HepG2 (cell line): ENCODE results near the gene PPP1R1B. TPM values are rescaled to one million over a fixed set of nuclear protein-coding genes. Genes with fewer than 3 reads are reported as not detected.
A peak's percentile ranks its signal among the peaks of the same experiment; 100 is the strongest.

Experiments
- ADNP ChIP-seq: sonication (generic); formaldehyde crosslinking; IDR thresholded peaks from 2 replicates; pipeline ENCODE4 v1.4.0; 2020; ENCODE audit warnings: missing genetic modification reagents
- HDAC1 ChIP-seq: sonication (generic); formaldehyde crosslinking; IDR thresholded peaks from 2 replicates; pipeline ENCODE4 v1.5.1; 2020; ENCODE audit warnings: mild to moderate bottlenecking, missing genetic modification reagents
- HMGXB4 ChIP-seq, 2 experiments: sonication (generic) in 1 of 2; formaldehyde crosslinking in 1 of 2; IDR thresholded peaks; 2 replicates each; pipeline versions ENCODE4 v1.4.0 to v1.6.1; 2018 to 2020; ENCODE audit warnings: missing genetic modification reagents in 2 of 2, borderline replicate concordance in 1 of 2, low read depth in 1 of 2, mild to moderate bottlenecking in 1 of 2, missing biosample characterization in 1 of 2
- RXRA ChIP-seq: sonication (generic); formaldehyde crosslinking; IDR thresholded peaks from 2 replicates; pipeline ENCODE4 v1.5.1; 2020; ENCODE audit warnings: missing genetic modification reagents
- ZNF570 ChIP-seq: sonication (generic); formaldehyde crosslinking; IDR thresholded peaks from 2 replicates; pipeline ENCODE4 v1.4.0; 2020; ENCODE audit warnings: mild to moderate bottlenecking, missing genetic modification reagents, borderline replicate concordance
- ZNF784 ChIP-seq: sonication (generic); formaldehyde crosslinking; IDR thresholded peaks from 2 replicates; pipeline ENCODE4 v1.5.1; 2020; ENCODE audit warnings: missing genetic modification reagents, mild to moderate bottlenecking, borderline replicate concordance
- polyA plus RNA-seq, 8 experiments: library from polyadenylated mRNA; depleted of rRNA in 3 of 8; stranded (reverse) in 7 of 8; unstranded in 1 of 8; fragments of >200 nt; fragmentation: Illumina TruSeq in 4 of 8; extraction: Trizol in 4 of 8; gene quantifications; 2 replicates each; pipeline versions ENCODE4 v1.2.1 to v1.2.3, GENCODE V29; 2011 to 2016; ENCODE audit warnings: low read depth in 4 of 8, missing spikeins in 1 of 8, mixed read lengths in 1 of 8; ENCODE audit not compliant: insufficient read depth in 1 of 8
- total RNA-seq, 5 experiments: library from RNA; depleted of rRNA; stranded (reverse); fragments of >200 nt; fragmentation: Illumina TruSeq; extraction: Trizol; gene quantifications; 2 replicates each; pipeline ENCODE4 v1.2.3, GENCODE V29; 2016; ENCODE audit warnings: low read depth in 1 of 5
- TF ChIP-seq, protein P1 (sequence below): sonication (generic); formaldehyde crosslinking; IDR thresholded peaks from 2 replicates; pipeline ENCODE4 v1.4.0; 2020; ENCODE audit warnings: mild to moderate bottlenecking, missing genetic modification reagents
- TF ChIP-seq, protein P2 (sequence below): IDR thresholded peaks from 2 replicates; pipeline ENCODE4 v1.6.1; 2016; ENCODE audit warnings: low read depth, borderline replicate concordance
- TF ChIP-seq, protein P3 (sequence below): sonication (generic); formaldehyde crosslinking; IDR thresholded peaks from 2 replicates; pipeline ENCODE4 v1.5.0; 2020; ENCODE audit warnings: mild to moderate bottlenecking, missing genetic modification reagents, borderline replicate concordance

PPP1R1B gene
- total and polyA plus RNA-seq, 2 of the 13 experiments (the other 11 are each of a cell fraction or from before 2014, with no cell fraction given): 0.08 TPM; not detected in 1

GRCh38 chr17:39671651-39672521, 45.1 kb downstream of the PPP1R1B start (continued):
- peak; percentile 88; the same call in 1 of the 2 replicates for TF ChIP-seq ZNF784
- peak; percentile 75 to 92 for TF ChIP-seq HMGXB4 (CRISPR knock-in tag; IDR thresholded peaks at IDR 0.05; ENCODE audit: borderline replicate concordance in 1 of 2, low read depth in 1 of 2)
- TF ChIP-seq, protein P1, sequence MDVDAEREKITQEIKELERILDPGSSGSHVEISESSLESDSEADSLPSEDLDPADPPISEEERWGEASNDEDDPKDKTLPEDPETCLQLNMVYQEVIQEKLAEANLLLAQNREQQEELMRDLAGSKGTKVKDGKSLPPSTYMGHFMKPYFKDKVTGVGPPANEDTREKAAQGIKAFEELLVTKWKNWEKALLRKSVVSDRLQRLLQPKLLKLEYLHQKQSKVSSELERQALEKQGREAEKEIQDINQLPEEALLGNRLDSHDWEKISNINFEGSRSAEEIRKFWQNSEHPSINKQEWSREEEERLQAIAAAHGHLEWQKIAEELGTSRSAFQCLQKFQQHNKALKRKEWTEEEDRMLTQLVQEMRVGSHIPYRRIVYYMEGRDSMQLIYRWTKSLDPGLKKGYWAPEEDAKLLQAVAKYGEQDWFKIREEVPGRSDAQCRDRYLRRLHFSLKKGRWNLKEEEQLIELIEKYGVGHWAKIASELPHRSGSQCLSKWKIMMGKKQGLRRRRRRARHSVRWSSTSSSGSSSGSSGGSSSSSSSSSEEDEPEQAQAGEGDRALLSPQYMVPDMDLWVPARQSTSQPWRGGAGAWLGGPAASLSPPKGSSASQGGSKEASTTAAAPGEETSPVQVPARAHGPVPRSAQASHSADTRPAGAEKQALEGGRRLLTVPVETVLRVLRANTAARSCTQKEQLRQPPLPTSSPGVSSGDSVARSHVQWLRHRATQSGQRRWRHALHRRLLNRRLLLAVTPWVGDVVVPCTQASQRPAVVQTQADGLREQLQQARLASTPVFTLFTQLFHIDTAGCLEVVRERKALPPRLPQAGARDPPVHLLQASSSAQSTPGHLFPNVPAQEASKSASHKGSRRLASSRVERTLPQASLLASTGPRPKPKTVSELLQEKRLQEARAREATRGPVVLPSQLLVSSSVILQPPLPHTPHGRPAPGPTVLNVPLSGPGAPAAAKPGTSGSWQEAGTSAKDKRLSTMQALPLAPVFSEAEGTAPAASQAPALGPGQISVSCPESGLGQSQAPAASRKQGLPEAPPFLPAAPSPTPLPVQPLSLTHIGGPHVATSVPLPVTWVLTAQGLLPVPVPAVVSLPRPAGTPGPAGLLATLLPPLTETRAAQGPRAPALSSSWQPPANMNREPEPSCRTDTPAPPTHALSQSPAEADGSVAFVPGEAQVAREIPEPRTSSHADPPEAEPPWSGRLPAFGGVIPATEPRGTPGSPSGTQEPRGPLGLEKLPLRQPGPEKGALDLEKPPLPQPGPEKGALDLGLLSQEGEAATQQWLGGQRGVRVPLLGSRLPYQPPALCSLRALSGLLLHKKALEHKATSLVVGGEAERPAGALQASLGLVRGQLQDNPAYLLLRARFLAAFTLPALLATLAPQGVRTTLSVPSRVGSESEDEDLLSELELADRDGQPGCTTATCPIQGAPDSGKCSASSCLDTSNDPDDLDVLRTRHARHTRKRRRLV (CRISPR knock-in tag): no peak
- TF ChIP-seq, protein P2, sequence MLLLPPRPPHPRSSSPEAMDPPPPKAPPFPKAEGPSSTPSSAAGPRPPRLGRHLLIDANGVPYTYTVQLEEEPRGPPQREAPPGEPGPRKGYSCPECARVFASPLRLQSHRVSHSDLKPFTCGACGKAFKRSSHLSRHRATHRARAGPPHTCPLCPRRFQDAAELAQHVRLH (CRISPR knock-in tag): no peak
- TF ChIP-seq ZNF570 (CRISPR knock-in tag): no peak
- TF ChIP-seq, protein P3, sequence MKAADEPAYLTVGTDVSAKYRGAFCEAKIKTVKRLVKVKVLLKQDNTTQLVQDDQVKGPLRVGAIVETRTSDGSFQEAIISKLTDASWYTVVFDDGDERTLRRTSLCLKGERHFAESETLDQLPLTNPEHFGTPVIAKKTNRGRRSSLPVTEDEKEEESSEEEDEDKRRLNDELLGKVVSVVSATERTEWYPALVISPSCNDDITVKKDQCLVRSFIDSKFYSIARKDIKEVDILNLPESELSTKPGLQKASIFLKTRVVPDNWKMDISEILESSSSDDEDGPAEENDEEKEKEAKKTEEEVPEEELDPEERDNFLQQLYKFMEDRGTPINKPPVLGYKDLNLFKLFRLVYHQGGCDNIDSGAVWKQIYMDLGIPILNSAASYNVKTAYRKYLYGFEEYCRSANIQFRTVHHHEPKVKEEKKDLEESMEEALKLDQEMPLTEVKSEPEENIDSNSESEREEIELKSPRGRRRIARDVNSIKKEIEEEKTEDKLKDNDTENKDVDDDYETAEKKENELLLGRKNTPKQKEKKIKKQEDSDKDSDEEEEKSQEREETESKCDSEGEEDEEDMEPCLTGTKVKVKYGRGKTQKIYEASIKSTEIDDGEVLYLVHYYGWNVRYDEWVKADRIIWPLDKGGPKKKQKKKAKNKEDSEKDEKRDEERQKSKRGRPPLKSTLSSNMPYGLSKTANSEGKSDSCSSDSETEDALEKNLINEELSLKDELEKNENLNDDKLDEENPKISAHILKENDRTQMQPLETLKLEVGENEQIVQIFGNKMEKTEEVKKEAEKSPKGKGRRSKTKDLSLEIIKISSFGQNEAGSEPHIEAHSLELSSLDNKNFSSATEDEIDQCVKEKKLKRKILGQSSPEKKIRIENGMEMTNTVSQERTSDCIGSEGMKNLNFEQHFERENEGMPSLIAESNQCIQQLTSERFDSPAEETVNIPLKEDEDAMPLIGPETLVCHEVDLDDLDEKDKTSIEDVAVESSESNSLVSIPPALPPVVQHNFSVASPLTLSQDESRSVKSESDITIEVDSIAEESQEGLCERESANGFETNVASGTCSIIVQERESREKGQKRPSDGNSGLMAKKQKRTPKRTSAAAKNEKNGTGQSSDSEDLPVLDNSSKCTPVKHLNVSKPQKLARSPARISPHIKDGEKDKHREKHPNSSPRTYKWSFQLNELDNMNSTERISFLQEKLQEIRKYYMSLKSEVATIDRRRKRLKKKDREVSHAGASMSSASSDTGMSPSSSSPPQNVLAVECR: peak; percentile 71
- no peak for TF ChIP-seq ADNP (CRISPR knock-in tag)
- TF ChIP-seq HDAC1 (CRISPR knock-in tag): peak; percentile 50; the same call in 1 of the 2 replicates
- TF ChIP-seq RXRA (CRISPR knock-in tag): peak; percentile 54; the same call in 1 of the 2 replicates
